Measurements from ENCODE around the gene CTNND1.
"Not testable (repeated sequence)": the region's sequence is repeated elsewhere in the genome, so short reads cannot be mapped to it uniquely, and the experiment has no call there.

Gene CTNND1

GRCh38 chr11:57819252-57819979 is 57.8 kb downstream of the CTNND1 start:
- Histone ChIP-seq H3K9me3 (ENCODE audit: control insufficient read depth, insufficient read depth, low read length) (no peaks in the 10 kb centered on the region), H3K36me3 (ENCODE audit: insufficient read depth, low read length) (peaks cover 25% of the 10 kb centered on the region), H3K4me1 (ENCODE audit: insufficient read depth, low read length) (no peaks in the 10 kb centered on the region), H3K9ac (ENCODE audit: low read depth, low read length) (no peak overlapping the region)

- 0 out of 2 replicates have a peak, but pooled peaks cover 2% of the 10 kb centered on the region for H3K36me3 ChIP-seq (ENCODE audit: insufficient read depth, low read length)
- no peaks in the 10 kb centered on the region for H3K4me1 ChIP-seq (ENCODE audit: insufficient read depth, low read length)
- no peak overlapping the region for H3K9ac ChIP-seq (ENCODE audit: low read depth, low read length)
- no peaks in the 10 kb centered on the region for H3K9me3 ChIP-seq (ENCODE audit: control insufficient read depth, insufficient read depth, low read length)
Observed at GRCh38 chr11:57823859-57824258, 62.3 kb downstream of the CTNND1 start.

GRCh38 chr11:57834852-57835251 is 73.2 kb downstream of the CTNND1 start:
- Histone ChIP-seq H3K9ac (ENCODE audit: low read depth, low read length) (no peak overlapping the region), H3K9me3 (ENCODE audit: control insufficient read depth, insufficient read depth, low read length) (no peaks in the 10 kb centered on the region), H3K4me1 (ENCODE audit: insufficient read depth, low read length) (no peaks in the 10 kb centered on the region), H3K36me3 (ENCODE audit: insufficient read depth, low read length) (no peaks in the 10 kb centered on the region)

GRCh38 chr11:57838609-57839008 is 77.0 kb downstream of the CTNND1 start:
- H3K9ac ChIP-seq (ENCODE audit: low read depth, low read length); H3K9me3 ChIP-seq (ENCODE audit: control insufficient read depth, insufficient read depth, low read length); H3K4me1 ChIP-seq (ENCODE audit: insufficient read depth, low read length); H3K36me3 ChIP-seq (ENCODE audit: insufficient read depth, low read length): not testable (repeated sequence)

GRCh38 chr11:57842873-57843272 is 81.3 kb downstream of the CTNND1 start:
- Histone ChIP-seq H3K36me3 (ENCODE audit: insufficient read depth, low read length) (no peaks in the 10 kb centered on the region), H3K4me1 (ENCODE audit: insufficient read depth, low read length) (no peaks in the 10 kb centered on the region), H3K9ac (ENCODE audit: low read depth, low read length) (no peak overlapping the region), H3K9me3 (ENCODE audit: control insufficient read depth, insufficient read depth, low read length) (no peaks in the 10 kb centered on the region)

GRCh38 chr11:57867966-57868365 is 106.4 kb downstream of the CTNND1 start:
- H3K4me1 ChIP-seq (ENCODE audit: insufficient read depth, low read length) = peaks cover 16% of the 10 kb centered on the region
- no peaks in the 10 kb centered on the region for H3K9me3 ChIP-seq (ENCODE audit: control insufficient read depth, insufficient read depth, low read length)
- H3K9ac ChIP-seq (ENCODE audit: low read depth, low read length) = no peak overlapping the region
- H3K36me3 ChIP-seq (ENCODE audit: insufficient read depth, low read length) = no peaks in the 10 kb centered on the region

GRCh38 chr11:57868491-57868890 is 106.9 kb downstream of the CTNND1 start:
- no peak overlapping the region for H3K9ac ChIP-seq (ENCODE audit: low read depth, low read length)
- H3K36me3 ChIP-seq (ENCODE audit: insufficient read depth, low read length) = no peaks in the 10 kb centered on the region
- H3K9me3 ChIP-seq (ENCODE audit: control insufficient read depth, insufficient read depth, low read length) = no peaks in the 10 kb centered on the region
- peaks cover 16% of the 10 kb centered on the region for H3K4me1 ChIP-seq (ENCODE audit: insufficient read depth, low read length)
